ENCODE measurements around the gene TMEM242.
"Not testable (repeated sequence)": the region's sequence is repeated elsewhere in the genome, so short reads cannot be mapped to it uniquely, and the experiment has no call there.

Gene TMEM242

DNA sequence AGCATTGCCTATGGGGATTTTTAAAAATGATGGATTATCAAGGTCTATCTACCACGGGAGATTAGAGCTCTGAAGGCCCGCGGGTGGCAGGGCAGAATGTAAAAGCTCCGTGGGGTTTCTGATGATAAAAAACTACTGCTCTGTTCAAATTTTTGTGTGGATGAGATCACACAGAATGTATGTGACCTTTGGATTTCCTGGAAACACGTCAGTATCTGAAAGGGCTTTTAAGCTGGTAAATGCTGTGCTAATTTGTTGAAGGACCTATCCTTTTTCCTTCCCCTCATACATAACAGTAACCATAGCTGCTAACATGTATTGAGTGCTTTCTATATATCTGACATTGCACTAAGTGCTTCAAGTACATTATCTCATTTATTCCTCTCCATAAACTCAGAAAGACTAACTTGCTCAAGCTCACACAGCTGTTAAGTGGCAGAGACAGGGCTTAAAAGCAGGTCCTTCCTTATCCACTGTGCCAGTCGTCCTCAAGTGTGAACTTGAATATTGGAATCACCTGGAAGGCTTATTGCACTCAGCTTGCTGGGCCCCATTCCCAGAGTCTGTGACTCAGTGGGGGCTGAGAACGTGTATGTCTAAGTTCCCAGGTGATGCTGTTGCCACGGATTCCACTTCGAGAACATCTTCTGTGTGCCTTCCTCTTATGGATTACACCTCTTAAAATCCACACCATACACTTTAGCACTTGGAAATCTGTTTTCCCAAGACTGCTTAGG lies 1.9 kb upstream of the TMEM242 start:
- in situ Hi-C loops (cut with MboI; ENCODE audit: low sequenced_read_pairs): no loop called here

DNA sequence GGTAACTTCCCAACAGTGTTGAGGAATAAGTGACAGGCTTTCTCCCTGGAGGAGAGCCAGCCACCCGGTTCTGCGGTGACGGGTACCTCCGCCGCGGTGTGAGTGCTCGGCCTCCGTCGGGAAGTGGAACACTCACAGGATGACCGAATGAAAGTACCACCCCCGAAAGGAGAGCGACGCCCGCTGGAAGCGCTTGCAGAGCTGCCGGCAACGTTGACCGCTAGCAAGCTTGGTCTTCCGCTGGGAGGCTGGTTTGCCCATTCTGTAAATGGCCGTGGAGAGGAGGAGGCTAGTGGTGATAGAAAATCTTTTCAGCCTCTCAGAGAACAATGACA lies 614 bp upstream of the TMEM242 start:
- in situ Hi-C loops (cut with MboI; ENCODE audit: low sequenced_read_pairs): no loop called here

DNA sequence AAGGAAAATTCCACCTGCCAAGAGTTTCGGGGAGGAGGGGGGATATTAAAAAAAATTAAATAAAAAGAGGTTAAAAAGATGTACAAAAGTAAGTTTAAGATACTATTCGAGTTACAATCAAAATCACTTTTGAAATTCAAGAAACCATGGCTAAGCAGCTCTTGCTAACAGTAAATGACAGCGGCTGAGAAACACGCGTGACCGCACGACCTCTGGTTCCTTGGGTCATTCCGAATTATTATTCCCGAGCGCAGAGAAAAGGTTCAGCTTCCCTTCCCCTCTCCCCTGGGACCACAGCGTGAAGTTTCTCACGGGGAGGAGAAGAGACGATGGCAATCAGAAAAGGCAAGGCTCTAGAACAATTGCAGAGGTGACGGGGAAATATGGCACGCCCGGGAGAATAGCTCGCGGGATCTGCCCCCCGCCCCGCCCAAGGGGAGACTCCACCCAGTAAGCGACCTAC lies 496 bp downstream of the TMEM242 start:
- in situ Hi-C loops (cut with MboI; ENCODE audit: low sequenced_read_pairs): no loop called here

DNA sequence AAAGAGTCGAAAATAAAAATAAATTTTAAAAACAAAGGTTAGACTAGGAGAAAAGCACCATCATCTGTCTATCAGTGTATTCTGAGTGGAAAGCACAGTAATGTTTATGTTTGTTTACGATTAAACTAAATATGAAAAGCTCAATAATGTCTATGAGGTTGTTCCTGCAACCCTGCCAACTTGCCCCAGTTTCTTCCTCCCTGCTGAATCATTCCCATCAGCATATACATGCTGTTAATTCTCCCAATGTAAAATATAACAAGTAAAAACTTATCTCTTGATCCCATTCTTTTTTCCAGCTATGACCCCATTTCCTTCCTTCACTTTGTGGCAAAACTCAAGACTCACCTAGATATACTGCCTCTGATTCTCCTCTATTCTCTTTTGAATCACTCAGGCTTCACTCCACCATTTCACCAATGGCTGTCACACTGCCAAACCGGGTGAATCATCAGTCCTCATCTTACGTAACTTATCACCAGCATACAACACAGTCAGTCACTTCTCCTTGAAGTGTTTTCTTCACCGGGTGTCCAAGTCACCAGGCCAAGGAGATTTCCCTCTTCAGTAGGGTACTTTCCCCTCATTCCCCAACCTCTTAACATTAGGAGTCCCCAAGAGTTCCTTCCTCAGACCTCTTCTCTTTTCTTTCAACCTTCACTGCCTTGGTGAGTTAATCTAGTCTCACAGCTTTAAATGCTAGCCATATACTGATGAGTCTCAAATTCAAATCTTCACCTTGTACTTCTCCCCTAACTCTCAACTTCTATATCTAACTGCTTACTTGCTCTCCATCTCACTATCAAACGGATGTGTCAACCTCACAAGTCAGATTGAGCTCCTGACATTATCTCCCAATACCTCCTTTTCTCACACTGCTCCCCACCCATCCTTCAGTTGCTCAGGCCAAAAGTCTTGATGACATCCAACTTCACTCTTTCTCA lies 6.2 kb downstream of the TMEM242 start:
- in situ Hi-C loops (cut with MboI; ENCODE audit: low sequenced_read_pairs): no loop called here

DNA sequence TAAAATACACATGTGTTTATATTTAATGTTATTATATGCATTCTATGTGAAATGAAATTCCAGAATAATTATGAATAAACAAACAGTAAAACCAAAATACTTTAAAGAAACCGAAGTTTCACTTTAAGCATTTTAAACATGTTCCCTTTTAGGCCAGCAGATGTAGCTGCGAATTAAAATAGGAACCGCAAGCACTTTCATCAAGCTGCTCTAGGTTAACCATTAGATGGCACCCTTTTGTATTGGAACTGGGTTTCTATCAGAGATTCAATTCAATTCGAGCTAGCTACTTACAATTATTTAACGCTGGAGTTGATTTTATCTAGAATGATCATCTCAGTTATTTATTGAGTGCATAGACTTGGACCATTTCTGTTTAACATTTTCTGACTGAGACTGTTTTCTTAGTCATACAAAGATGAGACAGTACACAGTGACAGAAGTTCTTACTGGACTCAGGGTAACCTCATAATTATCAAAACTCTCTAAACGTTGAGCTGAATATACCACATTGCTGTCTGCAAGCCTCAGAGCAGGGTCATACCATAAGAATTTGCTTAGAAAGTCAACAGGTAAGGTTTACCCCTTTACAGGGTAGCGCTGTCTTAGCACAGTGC lies 8.5 kb downstream of the TMEM242 start:
- in situ Hi-C loops (cut with MboI; ENCODE audit: low sequenced_read_pairs): no loop called here

DNA sequence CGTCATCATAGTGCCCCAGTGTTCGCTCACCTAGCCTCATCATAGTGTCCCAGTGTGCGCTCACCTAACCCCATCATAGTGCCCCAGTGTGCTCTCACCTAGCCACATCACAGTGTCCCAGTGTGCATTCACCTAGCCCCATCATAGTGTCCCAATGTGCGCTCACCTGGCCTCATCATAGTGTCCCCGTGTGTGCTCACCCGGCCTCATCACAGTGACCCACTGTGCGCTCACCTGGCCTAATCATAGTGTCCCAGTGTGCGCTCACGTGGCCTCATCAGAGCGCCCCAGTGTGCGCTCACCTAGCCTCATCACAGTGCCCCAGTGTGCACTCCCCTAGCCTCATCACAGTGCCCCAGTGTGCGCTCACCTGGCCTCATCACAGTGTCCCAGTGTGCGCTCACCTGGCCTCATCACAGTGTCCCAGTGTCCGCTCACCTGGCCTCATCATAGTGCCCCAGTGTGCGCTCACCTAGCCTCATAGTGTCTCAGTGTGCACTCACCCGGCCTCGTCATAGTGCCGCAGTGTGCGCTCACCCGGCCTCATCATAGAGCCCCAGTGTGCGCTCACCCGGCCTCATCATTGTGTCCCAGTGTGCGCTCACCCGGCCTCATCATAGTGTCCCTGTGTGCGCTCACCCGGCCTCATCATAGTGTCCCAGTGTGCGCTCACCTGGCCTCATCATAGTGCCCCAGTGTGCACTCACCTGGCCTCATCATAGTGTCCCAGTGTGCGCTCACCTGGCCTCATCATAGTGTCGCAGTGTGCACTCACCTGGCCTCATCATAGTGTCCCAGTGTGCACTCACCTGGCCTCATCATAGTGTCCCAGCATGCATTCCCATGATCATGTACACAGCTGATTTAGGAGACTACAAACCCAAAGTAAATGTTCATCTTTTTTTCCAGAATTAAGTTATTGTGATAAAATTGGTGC lies 9.5 kb downstream of the TMEM242 start:
- in situ Hi-C loops (cut with MboI; ENCODE audit: low sequenced_read_pairs): no loop called here

DNA sequence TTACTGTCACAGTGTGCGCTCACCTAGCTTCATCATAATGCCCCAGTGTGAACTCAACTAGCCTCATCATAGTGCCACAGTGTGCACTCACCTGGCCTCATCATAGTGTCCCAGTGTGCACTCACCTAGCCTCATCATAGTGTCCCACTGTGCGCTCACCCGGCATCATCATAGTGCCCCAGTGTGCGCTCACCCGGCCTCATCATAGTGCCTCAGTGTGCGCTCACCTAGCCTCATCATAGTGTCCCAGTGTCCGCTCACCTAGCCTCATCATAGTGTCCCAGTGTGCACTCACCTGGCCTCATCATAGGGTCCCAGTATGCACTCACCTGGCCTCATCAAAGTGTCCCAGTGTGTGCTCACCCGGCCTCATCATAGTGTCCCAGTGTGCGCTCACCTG lies 10.6 kb downstream of the TMEM242 start:
- in situ Hi-C loops (cut with MboI; ENCODE audit: low sequenced_read_pairs): no loop called here

DNA sequence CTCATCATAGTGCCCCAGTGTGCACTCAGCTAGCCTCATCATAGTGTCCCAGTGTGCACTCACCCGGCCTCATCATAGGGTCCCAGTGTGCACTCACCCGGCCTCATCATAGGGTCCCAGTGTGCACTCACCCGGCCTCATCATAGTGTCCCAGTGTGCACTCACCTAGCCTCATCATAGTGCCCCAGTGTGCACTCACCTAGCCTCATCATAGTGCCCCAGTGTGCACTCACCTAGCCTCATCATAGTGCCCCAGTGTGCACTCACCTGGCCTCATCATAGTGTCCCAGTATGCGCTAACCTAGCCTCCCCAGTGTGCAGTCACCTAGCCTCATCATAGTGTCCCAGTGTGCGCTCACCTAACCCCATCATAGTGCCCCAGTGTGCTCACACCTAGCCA lies 12.6 kb downstream of the TMEM242 start:
- in situ Hi-C loops (cut with MboI; ENCODE audit: low sequenced_read_pairs): not testable (repeated sequence)

DNA sequence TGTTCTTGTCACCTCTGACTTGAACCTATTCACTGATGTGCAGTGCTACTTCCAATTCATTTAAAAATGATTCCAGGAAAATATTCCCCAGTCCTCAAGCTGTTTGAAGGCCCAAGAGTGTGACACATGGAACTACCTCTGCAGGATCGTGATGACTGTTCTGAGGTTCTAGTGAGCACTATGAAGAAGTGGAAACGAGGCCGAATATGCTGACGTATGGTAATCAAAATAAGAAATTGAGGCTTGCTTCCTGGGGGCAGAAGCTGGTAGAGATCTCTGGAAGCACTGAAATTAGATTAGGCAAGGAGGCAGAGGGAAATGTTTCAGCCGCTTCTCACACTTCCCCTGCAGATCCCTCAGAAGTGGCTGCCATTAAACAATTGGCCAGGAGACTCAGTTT lies 15.7 kb downstream of the TMEM242 start:
- in situ Hi-C loops (cut with MboI; ENCODE audit: low sequenced_read_pairs): no loop called here

DNA sequence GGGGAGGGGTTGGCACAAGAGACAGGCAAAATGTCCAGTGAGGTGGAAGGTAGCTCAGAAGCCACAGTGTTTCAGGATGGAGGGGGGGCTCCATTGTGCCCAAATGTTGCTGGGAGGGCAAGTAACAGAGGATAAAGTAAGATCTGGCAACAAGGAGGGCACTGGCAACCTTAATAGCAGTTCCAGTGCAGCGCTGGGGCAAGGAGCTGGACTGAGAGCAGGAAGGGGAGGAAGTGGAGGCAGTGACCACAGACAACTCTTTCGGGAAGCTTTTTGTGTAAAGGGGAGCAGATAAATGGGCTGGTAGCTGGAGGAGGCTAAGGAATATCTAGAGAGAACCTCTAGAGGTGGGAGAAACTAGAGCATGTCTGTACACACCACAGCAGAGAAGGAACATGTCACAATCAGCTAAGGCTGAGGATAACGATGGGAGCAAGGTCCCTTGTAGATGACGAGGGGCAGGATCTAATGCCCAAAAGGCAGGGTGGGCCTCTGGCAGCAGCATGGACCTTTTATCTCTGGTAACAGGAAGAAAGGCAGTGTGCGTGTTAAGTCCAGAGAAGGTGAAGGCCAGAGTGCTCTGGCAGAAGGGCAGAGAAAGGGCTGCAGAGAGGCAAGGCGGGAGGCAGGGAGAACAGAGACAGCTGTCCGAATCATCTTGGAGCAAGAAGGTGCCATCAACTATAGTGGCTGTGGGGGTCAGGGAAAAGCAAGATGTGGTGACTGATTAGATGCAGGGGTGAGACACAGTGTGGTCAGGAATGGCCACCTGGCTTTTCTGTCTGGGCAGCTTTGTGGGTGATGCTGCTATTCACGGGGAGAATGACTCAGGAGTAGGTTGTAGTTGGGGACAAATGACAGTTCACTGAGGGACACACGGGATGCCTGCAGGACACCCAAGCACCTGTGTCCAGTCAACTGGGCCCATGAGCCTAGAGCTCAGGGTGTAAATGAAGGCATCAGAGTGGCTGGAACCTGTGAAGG lies 17.4 kb downstream of the TMEM242 start:
- in situ Hi-C loops (cut with MboI; ENCODE audit: low sequenced_read_pairs): no loop called here

DNA sequence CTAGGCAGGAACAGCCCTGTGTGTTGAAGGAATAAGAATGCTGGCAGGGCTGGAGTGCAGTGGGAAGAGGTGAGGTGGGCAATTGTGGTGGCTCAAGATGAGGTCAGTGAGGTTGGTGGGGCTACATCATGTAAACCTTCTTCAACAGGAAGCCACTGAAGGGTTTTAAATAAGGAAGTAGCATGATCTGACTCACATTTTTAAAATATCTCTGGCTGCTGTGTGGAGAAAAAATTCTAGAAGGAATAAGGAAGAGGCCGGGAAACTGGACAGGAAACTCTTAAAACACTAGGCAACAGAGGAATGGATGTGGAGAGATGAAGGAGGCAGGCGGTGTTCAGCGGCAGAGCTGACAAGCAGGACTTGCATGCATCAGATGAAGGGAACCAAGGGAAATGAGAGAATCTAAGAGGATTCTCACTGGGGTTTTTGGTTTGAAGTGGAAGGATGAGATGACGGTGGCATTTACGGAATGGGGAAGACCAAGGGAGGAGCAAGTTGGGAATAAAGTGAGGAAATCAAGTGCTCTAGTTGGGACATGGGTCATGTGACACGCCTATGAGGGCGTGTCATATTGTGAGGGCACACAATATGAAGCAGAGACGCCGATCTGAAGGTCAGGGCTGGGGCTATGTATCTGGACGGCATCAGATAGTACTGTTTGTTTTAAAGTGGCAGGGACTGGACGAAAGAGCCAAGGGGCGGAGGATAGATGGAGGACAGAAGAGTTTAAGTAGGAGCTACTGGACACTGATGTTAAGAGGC lies 18.2 kb downstream of the TMEM242 start:
- in situ Hi-C loops (cut with MboI; ENCODE audit: low sequenced_read_pairs): no loop called here

DNA sequence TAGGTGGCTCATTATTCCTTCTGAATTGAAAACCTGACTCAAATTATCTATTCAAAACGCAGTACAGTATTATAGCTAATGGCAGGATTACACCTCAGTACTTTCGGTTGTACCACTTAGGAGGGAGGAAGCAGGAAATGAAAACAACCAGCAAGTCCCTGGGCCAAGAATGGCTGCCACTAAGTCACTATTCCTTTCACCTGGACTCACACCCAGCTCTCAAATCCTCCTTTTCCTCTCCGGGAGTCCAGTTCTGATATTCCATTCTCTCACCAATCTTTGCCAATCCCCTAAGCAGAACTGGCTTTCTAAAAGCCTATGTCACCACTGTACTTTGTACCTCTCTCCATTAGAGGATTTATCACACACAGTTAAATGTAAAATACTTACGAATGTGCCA lies 20.6 kb downstream of the TMEM242 start:
- in situ Hi-C loops (cut with MboI; ENCODE audit: low sequenced_read_pairs): no loop called here

DNA sequence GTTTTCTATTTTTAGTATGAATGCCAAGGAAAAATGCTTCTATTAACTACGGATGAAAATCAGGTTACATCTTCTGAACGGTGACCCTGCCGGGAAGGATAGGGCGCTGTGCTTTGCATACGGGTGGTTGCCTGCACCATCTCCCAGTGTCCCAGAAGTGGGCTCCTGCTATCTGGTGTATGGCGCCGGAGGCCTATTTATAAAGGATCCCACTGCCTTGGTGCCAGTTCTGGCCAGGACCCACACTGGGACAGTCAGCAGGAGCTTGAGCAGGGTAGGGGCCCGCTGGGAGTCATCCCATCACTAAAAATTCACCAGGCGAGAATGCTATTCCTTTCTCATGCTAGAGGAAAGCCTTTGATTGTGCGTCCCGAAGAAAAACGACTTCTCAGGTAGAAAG lies 22.9 kb downstream of the TMEM242 start:
- in situ Hi-C loops (cut with MboI; ENCODE audit: low sequenced_read_pairs): no loop called here

DNA sequence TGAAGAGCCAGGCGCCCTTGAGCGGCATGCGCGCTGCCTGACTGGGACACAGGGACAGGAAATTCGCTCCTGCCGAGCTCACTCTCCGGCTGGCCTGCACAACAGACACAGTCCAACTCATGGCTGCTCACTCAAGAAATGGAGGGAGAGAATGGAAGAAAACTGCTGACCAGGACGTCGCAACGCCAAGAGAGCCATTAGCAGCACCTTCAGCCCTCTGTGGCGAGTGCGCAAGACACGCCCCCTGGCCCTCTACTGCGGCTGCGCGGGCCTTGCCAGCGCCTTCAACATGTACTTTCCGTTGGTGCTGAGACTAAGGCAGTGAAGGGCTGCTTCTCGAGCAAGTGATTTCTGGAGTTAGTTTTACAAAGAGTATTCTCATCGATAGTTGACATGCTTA lies 23.3 kb downstream of the TMEM242 start:
- in situ Hi-C loops (cut with MboI; ENCODE audit: low sequenced_read_pairs): no loop called here

DNA sequence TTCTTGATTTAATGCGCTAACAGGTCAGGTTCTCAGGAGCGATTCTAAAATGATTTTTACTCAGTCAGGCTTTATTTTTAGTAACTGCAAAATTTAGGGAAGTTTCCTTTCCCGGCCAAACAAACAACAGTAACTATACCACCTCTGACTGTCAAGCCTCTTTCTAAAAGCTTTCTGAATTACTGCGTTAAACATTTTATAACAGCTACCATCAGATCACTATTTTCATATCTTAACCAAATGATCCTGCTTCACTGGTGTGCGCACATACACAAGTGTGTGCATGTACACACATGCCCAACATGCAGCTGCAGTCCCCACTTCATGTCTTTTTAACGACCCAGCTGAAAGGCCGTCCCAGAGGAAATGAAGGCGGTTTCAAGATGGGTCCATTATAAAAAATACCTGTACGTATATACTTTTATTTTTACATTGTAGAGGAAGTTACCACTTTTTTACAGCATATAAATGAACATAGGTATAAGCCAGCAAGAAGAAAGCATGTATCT lies 25.0 kb downstream of the TMEM242 start:
- in situ Hi-C loops (cut with MboI; ENCODE audit: low sequenced_read_pairs): no loop called here

DNA sequence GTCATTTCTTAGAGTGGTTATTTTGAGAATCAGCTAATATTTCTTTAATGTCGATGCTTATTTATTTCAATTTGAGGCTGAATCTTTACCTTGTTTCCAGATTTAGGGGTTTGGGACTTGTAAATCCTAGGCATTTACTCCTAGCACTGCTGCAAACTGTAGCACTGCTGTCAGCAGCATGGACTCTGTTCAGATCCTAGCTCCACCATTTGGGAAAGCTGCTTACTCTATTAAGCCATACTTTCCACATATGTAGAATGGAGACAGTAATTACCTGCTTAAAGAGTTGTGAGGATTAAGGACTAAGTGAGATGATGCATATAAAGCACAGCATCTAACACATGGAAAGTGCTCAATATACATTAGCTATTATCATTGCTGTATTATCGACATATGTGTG lies 28.7 kb downstream of the TMEM242 start:
- in situ Hi-C loops (cut with MboI; ENCODE audit: low sequenced_read_pairs): no loop called here

DNA sequence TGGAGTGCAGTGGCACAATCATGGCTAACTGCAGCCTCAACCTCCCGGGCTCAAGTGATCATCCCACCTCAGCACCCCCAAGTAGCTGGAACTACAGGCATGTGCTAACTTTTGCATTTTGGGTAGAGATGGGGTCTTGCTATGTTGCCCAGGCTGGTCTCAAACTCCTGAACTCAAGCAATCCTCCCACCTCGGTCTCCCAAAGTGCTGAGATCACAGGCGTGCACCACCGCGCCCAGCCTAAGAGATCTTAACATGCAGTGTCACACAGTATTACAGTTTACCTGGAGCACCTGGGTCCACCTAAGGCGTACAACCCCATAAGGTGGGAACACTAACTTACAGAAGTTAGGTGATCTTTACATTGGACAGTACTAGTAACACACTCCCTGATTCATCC lies 29.5 kb downstream of the TMEM242 start:
- in situ Hi-C loops (cut with MboI; ENCODE audit: low sequenced_read_pairs): no loop called here

DNA sequence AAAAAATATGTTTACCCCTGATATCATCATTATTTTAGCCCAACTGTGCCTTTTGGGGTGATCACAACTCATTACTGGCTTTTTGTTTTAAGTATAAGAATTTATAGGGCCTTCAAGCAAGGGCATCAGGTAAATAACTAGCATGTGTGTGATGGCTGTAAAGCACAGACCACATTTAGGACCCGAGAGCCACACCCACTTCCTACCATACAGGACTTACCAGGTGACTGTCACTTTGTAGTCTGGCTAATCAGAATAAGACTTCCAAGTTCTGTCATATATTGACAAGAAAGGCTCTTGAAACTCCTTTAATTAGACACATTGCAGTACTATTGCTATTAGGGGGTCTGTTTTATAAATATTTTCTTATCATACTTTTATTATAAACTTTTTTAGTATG lies 31.1 kb downstream of the TMEM242 start:
- in situ Hi-C loops (cut with MboI; ENCODE audit: low sequenced_read_pairs): no loop called here

DNA sequence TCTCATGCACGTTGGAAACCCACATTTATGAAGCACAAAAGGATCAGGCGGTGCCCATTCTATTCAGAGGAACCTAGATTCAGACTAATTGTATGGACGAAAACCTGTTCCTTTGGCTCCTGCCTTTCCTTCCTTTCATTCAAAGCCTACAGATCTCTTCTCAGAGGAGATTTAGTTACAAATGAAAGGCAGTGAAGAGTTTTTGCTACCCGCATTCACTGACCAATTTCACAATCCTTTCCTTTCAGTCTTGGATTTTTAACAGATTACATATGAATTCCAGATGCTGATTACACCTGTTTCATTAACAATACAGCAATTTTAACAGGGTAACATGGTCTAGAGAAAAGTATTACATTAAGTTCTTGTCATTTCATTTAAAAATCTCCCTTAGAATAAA lies 32.0 kb downstream of the TMEM242 start:
- in situ Hi-C loops (cut with MboI; ENCODE audit: low sequenced_read_pairs): no loop called here
